ENCODE results near the gene CCDC185.

DNA sequence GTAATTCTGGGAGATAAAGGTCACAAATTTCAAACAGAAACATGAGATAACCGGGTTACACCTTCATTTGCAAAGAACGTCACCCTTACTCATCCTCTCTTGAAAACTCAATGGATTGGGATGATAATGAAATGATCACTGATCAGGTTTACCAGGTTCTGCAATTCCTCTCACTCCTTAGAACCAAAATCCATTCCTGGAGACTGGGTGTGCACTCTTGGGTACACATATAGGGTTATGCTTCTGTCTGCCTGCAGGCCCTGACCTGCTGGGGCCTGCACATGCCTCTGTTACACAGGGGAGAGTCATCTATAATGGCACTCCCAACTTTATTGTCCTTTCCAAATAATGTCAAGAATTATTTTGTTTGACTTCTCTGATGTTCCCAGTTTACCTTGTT, 37.5 kb upstream of the CCDC185 start:
- TF ChIP-seq FOXM1 (IDR thresholded peaks at IDR 0.05; ENCODE audit: borderline replicate concordance, low read depth) (no peak), YY1 (IDR thresholded peaks at IDR 0.05; ENCODE audit: low read depth) (no peak)
- TF ChIP-seq, protein P1, sequence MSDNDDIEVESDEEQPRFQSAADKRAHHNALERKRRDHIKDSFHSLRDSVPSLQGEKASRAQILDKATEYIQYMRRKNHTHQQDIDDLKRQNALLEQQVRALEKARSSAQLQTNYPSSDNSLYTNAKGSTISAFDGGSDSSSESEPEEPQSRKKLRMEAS (IDR thresholded peaks at IDR 0.05) = no peak
